ENCODE measurements around the gene UBAC1. TPM values are rescaled to one million over a fixed set of nuclear protein-coding genes. Genes with fewer than 3 reads are reported as not detected.

Gene UBAC1
- total RNA-seq, 4 donors from 2014 or later, result 52.9 to 76.3 (median 63.5) TPM

GRCh38 chr9:135888766-135889394 is 72.3 kb downstream of the UBAC1 start:
- TF ChIP-seq CTCF (IDR thresholded peaks at IDR 0.05), result no peak
- TF ChIP-seq EP300 (IDR thresholded peaks at IDR 0.05), result no peak
- TF ChIP-seq POLR2A (IDR thresholded peaks at IDR 0.05), result no peak
- no peak for TF ChIP-seq POLR2AphosphoS5 (IDR thresholded peaks at IDR 0.05)
- no peak for ATAC-seq
- H3K36me3 ChIP-seq, result no peaks in the 10 kb centered on the region

GRCh38 chr9:135888126-135888765 is 72.9 kb downstream of the UBAC1 start:
- H3K36me3 ChIP-seq, result no peaks in the 10 kb centered on the region
- peaks cover 0 to 93% (median 22%) of the 10 kb centered on the region in 3 donors for H3K4me1 ChIP-seq
- ATAC-seq, result no peak
- H3K4me3 ChIP-seq, result no peak overlapping the region
- WGBS, 2 donors (ENCODE audit: low coverage in 1 of 2), result 80% methylated on average over 3 of the region's 22 CpGs; no CpG with 5 or more reads in 1 of the 2 donors
- H3K27ac ChIP-seq, result no peak overlapping the region
- no peaks in the 10 kb centered on the region for H3K27me3 ChIP-seq
- H3K9me3 ChIP-seq, result no peaks in the 10 kb centered on the region
- no peak for TF ChIP-seq CTCF (IDR thresholded peaks at IDR 0.05)
- TF ChIP-seq POLR2A (IDR thresholded peaks at IDR 0.05), result no peak
- no peak for TF ChIP-seq EP300 (IDR thresholded peaks at IDR 0.05)
- TF ChIP-seq POLR2AphosphoS5 (IDR thresholded peaks at IDR 0.05), result no peak

More at GRCh38 chr9:135888766-135889394, 72.3 kb downstream of the UBAC1 start:
- Histone ChIP-seq H3K4me3 (no peak overlapping the region), H3K27me3 (no peaks in the 10 kb centered on the region), H3K27ac (no peak overlapping the region), H3K9me3 (no peaks in the 10 kb centered on the region), H3K4me1 (peaks cover 0 to 93% (median 22%) of the 10 kb centered on the region in 3 donors)
- 95% methylated on average over 3 of the region's 13 CpGs; no CpG with 5 or more reads in 1 of the 2 donors for WGBS, 2 donors (ENCODE audit: low coverage in 1 of 2)

GRCh38 chr9:135887585-135888050 is 73.6 kb downstream of the UBAC1 start:
- Histone ChIP-seq H3K27ac (no peak overlapping the region), H3K9me3 (no peaks in the 10 kb centered on the region), H3K36me3 (peaks cover 0 to 1% of the 10 kb centered on the region in 2 donors), H3K27me3 (no peaks in the 10 kb centered on the region), H3K4me1 (peaks cover 0 to 89% (median 22%) of the 10 kb centered on the region in 3 donors), H3K4me3 (no peak overlapping the region)
- TF ChIP-seq EP300 (IDR thresholded peaks at IDR 0.05) (no peak), POLR2A (IDR thresholded peaks at IDR 0.05) (no peak), POLR2AphosphoS5 (IDR thresholded peaks at IDR 0.05) (no peak)
- no peak for ATAC-seq
- WGBS, 2 donors (ENCODE audit: low coverage in 1 of 2), result 61 to 71% methylated on average over 3 to 10 of the region's 12 CpGs

GRCh38 chr9:135887021-135887507 is 74.1 kb downstream of the UBAC1 start:
- no peaks in the 10 kb centered on the region for H3K9me3 ChIP-seq
- no peak overlapping the region for H3K27ac ChIP-seq
- peaks cover 0 to 89% (median 22%) of the 10 kb centered on the region in 3 donors for H3K4me1 ChIP-seq
- no peak overlapping the region for H3K4me3 ChIP-seq
- no peaks in the 10 kb centered on the region for H3K27me3 ChIP-seq
- ATAC-seq, result peak; percentile 41
- peaks cover 0 to 6% of the 10 kb centered on the region in 2 donors for H3K36me3 ChIP-seq
- TF ChIP-seq POLR2AphosphoS5 (IDR thresholded peaks at IDR 0.05) (no peak), CTCF (IDR thresholded peaks at IDR 0.05) (no peak), POLR2A (IDR thresholded peaks at IDR 0.05) (no peak), EP300 (IDR thresholded peaks at IDR 0.05) (no peak)
- WGBS, 2 donors (ENCODE audit: low coverage in 1 of 2), result 39 to 62% methylated on average over 14 to 18 of the region's 18 CpGs

GRCh38 chr9:135886147-135886981 is 74.8 kb downstream of the UBAC1 start:
- TF ChIP-seq CTCF (IDR thresholded peaks at IDR 0.05) (no peak), POLR2AphosphoS5 (IDR thresholded peaks at IDR 0.05) (no peak), POLR2A (IDR thresholded peaks at IDR 0.05) (no peak), EP300 (IDR thresholded peaks at IDR 0.05) (no peak)
- no peaks in the 10 kb centered on the region for H3K27me3 ChIP-seq
- 91 to 95% methylated on average over 8 to 14 of the region's 21 CpGs for WGBS, 2 donors (ENCODE audit: low coverage in 1 of 2)
- peaks cover 0 to 83% (median 22%) of the 10 kb centered on the region in 3 donors for H3K4me1 ChIP-seq
- H3K4me3 ChIP-seq, result no peak overlapping the region
- no peak for ATAC-seq
- H3K36me3 ChIP-seq, result peaks cover 0 to 13% of the 10 kb centered on the region in 2 donors
- H3K9me3 ChIP-seq, result no peaks in the 10 kb centered on the region
- H3K27ac ChIP-seq, result no peak overlapping the region
